Hepatocyte (in vitro differentiated cells): ENCODE data around the gene SFT2D2.

Experiments used
- EZH2 ChIP-seq: fragments of 200-600 bp; sonication (generic); IDR thresholded peaks from 2 replicates; pipeline ENCODE4 v1.6.1; 2016; ENCODE audit warnings: antibody characterized with exemption, mild to moderate bottlenecking, borderline replicate concordance
- EZH2phosphoT487 ChIP-seq: fragments of 200-600 bp; sonication (generic); IDR thresholded peaks from one replicate; pipeline ENCODE4 v1.6.1; 2018; ENCODE audit warnings: antibody characterized with exemption, mild to moderate bottlenecking, low read depth, moderate library complexity; ENCODE audit not compliant: unreplicated experiment, severe bottlenecking
- TF ChIP-seq, protein P1 (sequence below): fragments of 200-600 bp; sonication (generic); IDR thresholded peaks from 2 replicates; pipeline ENCODE4 v1.5.1; 2016; ENCODE audit warnings: antibody characterized with exemption, mild to moderate bottlenecking; ENCODE audit not compliant: poor library complexity

DNA sequence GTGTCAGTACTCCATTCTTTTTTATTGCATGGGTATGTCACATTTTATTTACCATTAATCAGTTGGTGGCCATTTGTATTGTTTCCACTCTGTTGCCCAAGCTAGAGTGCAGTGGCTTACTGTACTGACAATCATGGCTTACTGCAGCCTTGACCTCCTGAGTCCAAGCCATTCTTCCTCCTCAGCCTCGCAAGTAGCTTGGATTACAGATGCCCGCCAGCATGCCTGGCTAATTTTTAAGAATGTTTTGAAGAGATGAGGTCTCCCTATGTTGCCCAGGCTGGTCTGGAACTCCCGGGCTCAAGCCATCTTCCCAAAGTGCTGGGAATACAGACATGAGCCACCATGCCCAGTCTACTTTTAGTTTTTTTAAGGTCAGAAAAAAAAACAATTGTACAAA is 813 bp upstream of the SFT2D2 start:
- TF ChIP-seq, protein P1, sequence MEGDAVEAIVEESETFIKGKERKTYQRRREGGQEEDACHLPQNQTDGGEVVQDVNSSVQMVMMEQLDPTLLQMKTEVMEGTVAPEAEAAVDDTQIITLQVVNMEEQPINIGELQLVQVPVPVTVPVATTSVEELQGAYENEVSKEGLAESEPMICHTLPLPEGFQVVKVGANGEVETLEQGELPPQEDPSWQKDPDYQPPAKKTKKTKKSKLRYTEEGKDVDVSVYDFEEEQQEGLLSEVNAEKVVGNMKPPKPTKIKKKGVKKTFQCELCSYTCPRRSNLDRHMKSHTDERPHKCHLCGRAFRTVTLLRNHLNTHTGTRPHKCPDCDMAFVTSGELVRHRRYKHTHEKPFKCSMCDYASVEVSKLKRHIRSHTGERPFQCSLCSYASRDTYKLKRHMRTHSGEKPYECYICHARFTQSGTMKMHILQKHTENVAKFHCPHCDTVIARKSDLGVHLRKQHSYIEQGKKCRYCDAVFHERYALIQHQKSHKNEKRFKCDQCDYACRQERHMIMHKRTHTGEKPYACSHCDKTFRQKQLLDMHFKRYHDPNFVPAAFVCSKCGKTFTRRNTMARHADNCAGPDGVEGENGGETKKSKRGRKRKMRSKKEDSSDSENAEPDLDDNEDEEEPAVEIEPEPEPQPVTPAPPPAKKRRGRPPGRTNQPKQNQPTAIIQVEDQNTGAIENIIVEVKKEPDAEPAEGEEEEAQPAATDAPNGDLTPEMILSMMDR = no peak
- TF ChIP-seq EZH2 (no peak), EZH2phosphoT487 (no peak)
